GM23338 (cell line): ENCODE results near the gene FMN2.

Experiments used
- CREB1 ChIP-seq: fragments of 250-450 bp; sonication (Bioruptor Pico); IDR thresholded peaks from 2 replicates; pipeline ENCODE4 v1.5.0; 2020; ENCODE audit warnings: low read depth, mild to moderate bottlenecking, moderate library complexity
- CTCF ChIP-seq, 2 experiments: fragments of 200-600 bp in 1 of 2; sonication (generic) in 1 of 2; conservative IDR thresholded peaks; 2 replicates each; pipeline versions ENCODE4 v1.5.1 to v1.6.1; 2016 to 2017; ENCODE audit warnings: antibody characterized with exemption in 2 of 2, low read depth in 2 of 2, mild to moderate bottlenecking in 2 of 2, moderate library complexity in 1 of 2
- ETS1 ChIP-seq: IDR thresholded peaks from 2 replicates; pipeline ENCODE4 v1.6.1; 2016; ENCODE audit warnings: antibody characterized with exemption
- EZH2 ChIP-seq: fragments of 200-600 bp; sonication (generic); IDR thresholded peaks from one replicate; pipeline ENCODE4 v1.8.0; 2017; ENCODE audit warnings: antibody characterized with exemption, mild to moderate bottlenecking, low read depth; ENCODE audit not compliant: unreplicated experiment
- EZH2phosphoT487 ChIP-seq: fragments of 200-600 bp; sonication (generic); IDR thresholded peaks from one replicate; pipeline ENCODE4 v1.8.1; 2018; ENCODE audit warnings: antibody characterized with exemption; ENCODE audit not compliant: unreplicated experiment
- JUNB ChIP-seq: IDR thresholded peaks from one replicate; pipeline ENCODE4 v1.6.1; 2016; ENCODE audit warnings: antibody characterized with exemption; ENCODE audit not compliant: unreplicated experiment
- NANOG ChIP-seq: IDR thresholded peaks from 2 replicates; pipeline ENCODE4 v1.6.1; 2016; ENCODE audit warnings: antibody characterized with exemption, borderline replicate concordance
- POLR2AphosphoS5 ChIP-seq: IDR thresholded peaks from 2 replicates; pipeline ENCODE4 v1.6.1; 2016; ENCODE audit warnings: antibody characterized with exemption, low read depth
- REST ChIP-seq: IDR thresholded peaks from one replicate; pipeline ENCODE4 v1.6.1; 2018; ENCODE audit warnings: antibody characterized with exemption; ENCODE audit not compliant: unreplicated experiment
- STAT1 ChIP-seq: IDR thresholded peaks from one replicate; pipeline ENCODE4 v1.6.1; 2016; ENCODE audit warnings: antibody characterized with exemption; ENCODE audit not compliant: unreplicated experiment
- ZNF114 ChIP-seq: fragments of 250-450 bp; sonication (Bioruptor Pico); IDR thresholded peaks from 2 replicates; pipeline ENCODE4 v1.5.0; 2020; ENCODE audit warnings: mild to moderate bottlenecking, moderate library complexity

GRCh38 chr1:240210026-240210425 lies 118.3 kb downstream of the FMN2 start:
- TF ChIP-seq CTCF (conservative IDR thresholded peaks at IDR 0.05; ENCODE audit: low read depth in 2 of 2), result no peak
- TF ChIP-seq REST, result no peak
- TF ChIP-seq EZH2phosphoT487, result no peak
- TF ChIP-seq EZH2, result no peak
- TF ChIP-seq NANOG, result no peak
- TF ChIP-seq ETS1, result no peak
- no peak for TF ChIP-seq POLR2AphosphoS5
- TF ChIP-seq JUNB, result no peak
- TF ChIP-seq CREB1 (CRISPR knock-in tag), result no peak
- no peak for TF ChIP-seq ZNF114 (CRISPR knock-in tag)
- no peak for TF ChIP-seq STAT1
